Stimulated activated CD4-positive, alpha-beta T cell treated with anti-CD3 and anti-CD28 coated beads, Interleukin-15, amount 100 ng/mL, for 24 hours (primary cell): ENCODE measurements around the gene NR1D2.
"Not testable (repeated sequence)": the region's sequence is repeated elsewhere in the genome, so short reads cannot be mapped to it uniquely, and the experiment has no call there.

ENCODE experiments used
- DNase-seq: peaks from one replicate; pipeline ENCODE4 v3.0.0-alpha.2; 2020

NR1D2 gene

GRCh38 chr3:24012589-24013269, 67.6 kb downstream of the NR1D2 start:
- no peak for DNase-seq

GRCh38 chr3:24017305-24017704, 72.2 kb downstream of the NR1D2 start:
- no peak for DNase-seq

GRCh38 chr3:24018784-24019570, 73.9 kb downstream of the NR1D2 start:
- no peak for DNase-seq

- DNase-seq: no peak
These were observed 74.5 kb downstream of the NR1D2 start for GRCh38 chr3:24019585-24019984.

GRCh38 chr3:24020036-24020691, 75.1 kb downstream of the NR1D2 start:
- DNase-seq: no peak

GRCh38 chr3:24023197-24023596, 78.1 kb downstream of the NR1D2 start:
- no peak for DNase-seq

- DNase-seq: no peak
These were observed 80.7 kb downstream of the NR1D2 start for GRCh38 chr3:24025805-24026204.

GRCh38 chr3:24026665-24027064, 81.6 kb downstream of the NR1D2 start:
- not testable (repeated sequence) for DNase-seq

GRCh38 chr3:24027946-24028345, 82.9 kb downstream of the NR1D2 start:
- no peak for DNase-seq
